Ecto neural progenitor cell (in vitro differentiated cells): ENCODE data around the gene MGLL.
"Not testable (repeated sequence)": the region's sequence is repeated elsewhere in the genome, so short reads cannot be mapped to it uniquely, and the experiment has no call there.

Experiments
- DNase-seq: peaks from one replicate; pipeline ENCODE4 v3.0.0-alpha.2; 2018; ENCODE audit warnings: low spot score

MGLL gene

GRCh38 chr3:127688416-127689265 is 133.7 kb downstream of the MGLL start:
- DNase-seq: no peak

GRCh38 chr3:127688022-127688415 is 134.3 kb downstream of the MGLL start:
- no peak for DNase-seq

GRCh38 chr3:127687228-127687737 is 135.0 kb downstream of the MGLL start:
- no peak for DNase-seq

- DNase-seq: no peak
Observed at GRCh38 chr3:127686512-127686894, 135.8 kb downstream of the MGLL start.

GRCh38 chr3:127685708-127686511 is 136.4 kb downstream of the MGLL start:
- DNase-seq: no peak

GRCh38 chr3:127684871-127685707 is 137.2 kb downstream of the MGLL start:
- DNase-seq: no peak

GRCh38 chr3:127682561-127682960 is 139.8 kb downstream of the MGLL start:
- DNase-seq: peak; percentile 39

- not testable (repeated sequence) for DNase-seq
Observed at GRCh38 chr3:127682175-127682554, 140.2 kb downstream of the MGLL start.

- DNase-seq: peak; percentile 37
Observed at GRCh38 chr3:127680798-127681221, 141.5 kb downstream of the MGLL start.

GRCh38 chr3:127680146-127680661 is 142.1 kb downstream of the MGLL start:
- no peak for DNase-seq

- DNase-seq: no peak
Observed at GRCh38 chr3:127679534-127680145, 142.7 kb downstream of the MGLL start.

GRCh38 chr3:127678611-127679533 is 143.4 kb downstream of the MGLL start:
- DNase-seq: no peak

- DNase-seq: no peak
Observed at GRCh38 chr3:127678315-127678599, 144.1 kb downstream of the MGLL start.

GRCh38 chr3:127677541-127678314 is 144.6 kb downstream of the MGLL start:
- no peak for DNase-seq

- DNase-seq: no peak
Observed at GRCh38 chr3:127676921-127677351, 145.4 kb downstream of the MGLL start.

GRCh38 chr3:127676456-127676855 is 145.9 kb downstream of the MGLL start:
- DNase-seq: no peak

GRCh38 chr3:127675651-127676391 is 146.5 kb downstream of the MGLL start:
- DNase-seq: no peak

GRCh38 chr3:127674790-127675189 is 147.5 kb downstream of the MGLL start:
- no peak for DNase-seq
